Measurements from ENCODE around the gene PIERCE2.
"Not testable (repeated sequence)": the region's sequence is repeated elsewhere in the genome, so short reads cannot be mapped to it uniquely, and the experiment has no call there.

PIERCE2 gene

DNA sequence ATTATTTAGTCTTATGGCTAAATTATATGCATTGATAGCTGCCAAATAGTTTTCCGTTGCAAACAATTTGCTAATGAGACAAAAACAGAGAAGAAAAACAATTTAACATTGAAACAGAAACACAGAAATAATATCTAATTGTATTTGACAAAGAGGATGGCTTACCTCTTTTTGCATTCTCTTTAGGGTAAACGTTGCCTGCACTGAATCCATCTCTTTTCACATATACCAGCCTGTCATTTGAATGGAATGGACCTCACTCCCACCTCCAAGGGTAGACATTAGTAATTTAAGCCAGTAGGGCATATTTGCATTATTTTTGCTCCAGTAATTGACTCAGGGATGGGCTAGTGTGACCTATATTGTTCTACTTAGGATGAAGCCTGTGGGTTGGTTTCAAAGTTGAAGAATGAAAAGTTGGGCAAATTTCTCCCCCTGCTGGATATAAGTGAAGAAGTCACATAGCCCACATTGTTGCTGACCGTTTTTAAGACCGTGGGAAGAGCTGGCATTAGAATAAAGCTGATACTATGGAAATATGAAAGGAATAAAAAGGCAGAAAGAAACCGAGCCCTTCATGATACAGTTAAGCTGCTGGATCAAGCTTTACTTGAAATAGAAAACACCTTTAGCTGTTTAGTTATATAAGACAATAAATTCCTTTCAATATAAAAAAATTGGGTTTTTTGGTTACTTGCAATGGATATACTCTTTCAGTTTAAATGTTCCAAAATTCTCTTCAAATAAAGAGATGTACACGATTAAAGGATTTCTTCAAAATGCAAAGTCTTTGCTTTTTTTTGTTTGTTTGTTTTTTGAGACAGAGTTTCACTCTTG is 26.9 kb downstream of the PIERCE2 start:
- DNase-seq = no peak

DNA sequence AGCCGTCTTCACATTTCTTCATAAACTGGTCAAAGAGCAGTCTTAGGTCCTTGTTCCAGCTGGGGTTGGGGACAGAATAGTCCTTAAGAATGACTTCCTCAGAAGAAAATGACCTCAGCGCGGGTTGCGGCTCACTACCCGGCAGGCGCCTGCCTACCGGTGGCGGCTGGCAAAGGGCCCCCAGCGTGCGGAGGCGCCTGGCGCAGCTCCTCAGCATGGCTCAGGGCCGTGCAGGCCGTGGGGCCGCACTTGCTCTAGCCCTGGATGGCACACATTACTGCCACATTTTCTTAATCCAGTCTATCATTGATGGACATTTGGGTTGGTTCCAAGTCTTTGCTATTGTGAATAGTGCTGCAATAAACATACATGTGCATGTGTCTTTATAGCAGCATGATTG is 34.8 kb downstream of the PIERCE2 start:
- not testable (repeated sequence) for DNase-seq

DNA sequence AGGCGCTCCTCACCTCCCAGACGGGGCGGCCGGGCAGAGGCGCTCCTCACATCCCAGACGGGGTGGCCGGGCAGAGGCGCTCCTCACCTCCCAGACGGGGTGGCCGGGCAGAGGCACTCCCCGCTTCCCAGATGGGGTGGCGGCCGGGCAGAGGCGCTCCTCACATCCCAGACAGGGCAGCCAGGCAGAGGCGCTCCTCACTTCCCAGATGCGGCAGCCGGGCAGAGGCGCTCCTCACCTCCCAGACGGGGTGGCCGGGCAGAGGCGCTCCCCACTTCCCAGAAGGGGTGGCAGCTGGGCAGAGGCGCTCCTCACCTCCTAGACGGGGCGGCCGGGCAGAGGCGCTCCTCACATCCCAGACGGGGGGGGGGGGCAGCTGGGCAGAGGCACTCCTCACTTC is 37.6 kb downstream of the PIERCE2 start:
- not testable (repeated sequence) for DNase-seq

DNA sequence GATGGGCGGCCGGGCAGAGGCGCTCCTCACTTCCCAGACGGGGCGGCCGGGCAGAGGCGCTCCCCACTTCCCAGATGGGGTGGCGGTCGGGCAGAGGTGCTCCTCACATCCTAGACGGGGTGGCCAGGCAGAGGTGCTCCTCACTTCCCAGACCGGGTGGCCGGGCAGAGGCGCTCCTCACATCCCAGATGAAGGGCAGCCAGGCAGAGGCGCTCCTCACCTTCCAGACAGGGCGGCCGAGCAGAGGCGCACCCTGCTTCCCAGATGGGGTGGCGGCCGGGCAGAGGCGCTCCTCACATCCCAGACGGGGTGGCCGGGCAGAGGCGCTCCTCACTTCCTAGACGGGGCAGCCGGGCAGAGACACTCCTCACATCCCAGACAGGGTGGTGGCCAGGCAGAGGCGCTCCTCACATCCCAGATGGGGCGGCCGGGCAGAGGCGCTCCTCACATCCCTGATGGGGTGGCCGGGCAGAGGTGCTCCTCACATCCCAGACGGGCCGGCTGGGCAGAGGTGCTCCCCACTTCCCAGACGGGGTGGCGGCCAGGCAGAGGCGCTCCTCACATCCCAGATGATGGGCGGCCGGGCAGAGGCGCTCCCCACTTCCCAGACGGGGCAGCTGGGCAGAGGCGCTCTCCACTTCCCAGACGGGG is 38.2 kb downstream of the PIERCE2 start:
- DNase-seq = not testable (repeated sequence)

DNA sequence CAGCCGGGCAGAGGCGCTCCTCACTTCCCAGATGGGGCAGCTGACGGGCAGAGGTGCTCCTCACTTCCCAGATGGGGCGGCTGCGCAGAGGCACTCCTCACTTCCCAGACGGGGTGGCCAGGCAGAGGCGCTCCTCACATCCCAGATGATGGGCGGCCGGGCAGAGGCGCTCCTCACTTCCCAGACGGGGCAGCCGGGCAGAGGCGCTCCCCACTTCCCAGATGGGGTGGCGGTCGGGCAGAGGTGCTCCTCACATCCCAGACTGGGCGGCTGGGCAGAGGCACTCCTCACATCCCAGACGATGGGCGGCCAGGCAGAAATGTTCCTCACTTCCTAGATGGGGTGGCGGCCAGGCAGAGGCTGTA is 38.7 kb downstream of the PIERCE2 start:
- DNase-seq = not testable (repeated sequence)

DNA sequence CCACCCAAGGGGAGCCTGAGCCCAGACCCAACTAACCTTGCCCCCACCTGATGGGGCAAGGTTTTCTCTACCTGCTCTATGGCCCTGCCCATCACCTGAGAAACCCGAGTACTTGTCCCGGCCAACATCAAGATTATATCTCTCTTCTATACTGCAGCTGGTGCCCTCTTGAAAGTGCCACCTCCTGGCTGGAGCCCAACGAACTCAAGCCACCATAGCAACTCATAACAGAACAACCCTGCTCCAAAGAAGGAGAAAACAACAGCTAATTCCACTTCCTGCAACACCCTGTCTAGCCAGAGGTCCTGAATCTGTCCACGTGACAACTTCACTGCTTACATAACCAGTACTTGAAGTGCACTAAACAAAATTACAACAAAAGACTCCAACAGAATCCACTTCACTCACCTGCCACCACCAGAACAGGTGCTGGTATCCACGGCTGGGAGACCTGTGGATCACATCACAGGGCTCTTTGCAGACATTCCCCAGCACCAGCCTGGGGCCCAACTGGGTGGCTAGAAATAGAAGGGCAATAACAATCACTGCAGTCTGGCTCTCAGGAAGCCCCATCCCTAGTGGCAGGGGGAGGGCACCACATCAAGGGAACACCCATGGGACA is 49.2 kb downstream of the PIERCE2 start:
- DNase-seq = no peak

DNA sequence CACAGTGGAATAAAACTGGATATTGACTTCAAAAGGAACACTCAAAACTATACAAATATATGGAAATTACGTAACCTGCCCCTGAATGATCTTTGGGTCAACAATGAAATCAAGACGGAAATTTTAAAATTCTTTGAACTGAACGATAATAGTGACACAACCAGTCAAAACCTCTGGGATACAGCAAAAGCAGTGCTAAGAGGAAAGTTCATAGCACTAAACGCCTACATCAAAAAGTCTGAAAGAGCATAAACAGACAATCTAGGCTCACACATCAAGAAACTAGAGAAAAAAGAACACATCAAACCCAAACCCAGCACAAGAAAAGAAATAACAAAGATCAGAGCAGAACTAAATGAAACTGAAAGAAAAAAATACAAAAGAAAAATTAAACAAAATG is 53.2 kb downstream of the PIERCE2 start:
- DNase-seq = no peak

DNA sequence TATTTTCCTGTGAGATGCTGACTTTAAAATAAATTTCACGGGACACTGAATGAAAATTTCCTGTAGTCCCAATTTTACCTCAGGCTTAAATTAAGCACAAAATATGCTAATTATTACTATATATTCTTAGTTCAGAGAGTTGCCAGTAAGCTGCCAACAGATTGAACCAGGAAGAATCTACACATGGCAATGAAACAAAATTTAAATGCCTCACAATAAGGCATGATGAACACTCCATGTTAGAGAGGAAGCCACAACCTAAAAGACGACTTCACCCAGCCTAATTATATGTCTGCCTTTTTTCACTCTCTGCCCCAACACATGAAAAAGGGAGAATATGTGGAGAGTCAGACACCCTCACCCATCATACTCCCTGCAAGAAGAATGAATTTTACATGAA is 60.0 kb downstream of the PIERCE2 start:
- DNase-seq = no peak
